GM18499 (cell line): Measurements from ENCODE around the gene ZNF485.

Source experiments
- ATAC-seq: cut with Tn5 transposase; IDR thresholded peaks from one replicate; pipeline ENCODE4 v1.9.1; 2021; ENCODE audit warnings: moderate number of reproducible peaks; ENCODE audit not compliant: insufficient read depth, unreplicated experiment

The ZNF485 gene

GRCh38 chr10:43665054-43665453 lies 58.8 kb downstream of the ZNF485 start:
- no peak for ATAC-seq

GRCh38 chr10:43666552-43666951 lies 60.3 kb downstream of the ZNF485 start:
- no peak for ATAC-seq

GRCh38 chr10:43667317-43667731 lies 61.1 kb downstream of the ZNF485 start:
- ATAC-seq, result no peak
